HG02610 (cell line): ENCODE results near the gene DIPK1B.

Experiments used
- ATAC-seq: cut with Tn5 transposase; IDR thresholded peaks from one replicate; pipeline ENCODE4 v1.9.1; 2021; ENCODE audit warnings: mild to moderate bottlenecking, moderate library complexity; ENCODE audit not compliant: unreplicated experiment

The DIPK1B gene

GRCh38 chr9:136673088-136673974 is 39.0 kb upstream of the DIPK1B start:
- no peak for ATAC-seq

- no peak for ATAC-seq
These were observed 38.2 kb upstream of the DIPK1B start for GRCh38 chr9:136673975-136674785.

- ATAC-seq = no peak
These were observed 37.5 kb upstream of the DIPK1B start for GRCh38 chr9:136674786-136675349.

DNA sequence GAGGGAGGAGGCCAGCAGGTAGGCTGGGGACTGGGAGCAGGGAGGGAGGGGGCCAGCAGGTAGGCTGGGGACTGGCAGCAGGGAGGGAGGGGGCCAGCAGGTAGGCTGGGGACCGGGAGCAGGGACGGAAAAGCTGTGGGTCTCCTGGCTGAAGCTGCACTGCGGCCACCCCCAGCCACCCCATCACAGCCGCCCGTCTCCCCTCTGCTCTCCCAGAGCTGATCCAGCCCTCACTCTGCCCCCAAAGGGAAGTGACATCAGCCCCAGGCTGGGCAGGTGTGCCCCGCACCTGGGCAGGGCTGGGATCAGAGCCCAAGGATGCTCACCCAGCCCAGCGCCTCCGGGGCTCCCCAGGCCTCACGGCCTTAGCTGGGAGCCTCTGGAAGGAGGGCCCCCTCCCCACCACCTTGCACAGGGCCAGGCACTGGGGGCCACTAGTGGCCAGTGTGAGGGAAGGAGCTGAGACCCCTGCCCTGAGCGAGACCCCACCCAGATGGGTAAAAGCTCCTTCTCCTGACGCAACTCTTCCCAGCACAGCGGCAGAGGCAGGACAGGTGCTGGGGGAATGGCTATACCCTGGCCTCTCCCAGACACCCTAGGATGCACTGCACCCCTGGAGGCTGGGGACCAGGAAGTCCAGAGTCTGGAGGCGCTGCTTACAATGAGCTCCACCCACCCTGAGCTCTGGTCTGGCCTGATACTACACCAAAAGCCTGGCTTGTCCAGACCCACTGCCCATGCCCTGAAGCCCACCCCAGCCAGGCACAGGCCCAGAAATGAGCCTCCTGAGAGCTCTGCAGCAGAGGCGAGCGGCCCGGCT is 36.7 kb upstream of the DIPK1B start:
- ATAC-seq = no peak

GRCh38 chr9:136676297-136676794 is 36.0 kb upstream of the DIPK1B start:
- ATAC-seq = no peak

- no peak for ATAC-seq
These were observed 35.3 kb upstream of the DIPK1B start for GRCh38 chr9:136676920-136677686.

GRCh38 chr9:136678034-136678433 is 34.3 kb upstream of the DIPK1B start:
- ATAC-seq = no peak

- ATAC-seq = no peak
These were observed 33.7 kb upstream of the DIPK1B start for GRCh38 chr9:136678624-136679023.

GRCh38 chr9:136679431-136679941 is 32.9 kb upstream of the DIPK1B start:
- no peak for ATAC-seq

DNA sequence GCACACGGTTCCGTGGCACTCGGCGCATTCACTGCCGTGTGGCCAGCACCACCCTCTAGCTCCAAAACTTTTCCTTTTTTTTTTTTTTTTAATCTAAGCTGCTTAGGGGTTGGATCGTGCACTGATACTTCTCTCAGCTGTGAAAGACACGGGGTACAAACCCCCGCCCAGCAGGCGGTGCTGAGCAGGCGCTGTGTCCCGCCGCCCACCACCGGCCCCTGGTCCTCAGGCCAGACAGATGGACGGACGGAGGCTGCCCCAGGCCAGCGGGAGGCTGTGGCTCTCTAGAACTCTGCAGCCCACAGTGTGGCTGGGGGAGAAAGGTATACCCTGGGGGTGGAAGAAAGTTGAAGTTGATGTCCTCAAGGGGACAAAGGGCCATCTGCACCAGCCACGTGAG is 31.3 kb upstream of the DIPK1B start:
- no peak for ATAC-seq

- no peak for ATAC-seq
These were observed 30.2 kb upstream of the DIPK1B start for GRCh38 chr9:136681945-136682699.

- no peak for ATAC-seq
These were observed 29.7 kb upstream of the DIPK1B start for GRCh38 chr9:136682710-136683109.

DNA sequence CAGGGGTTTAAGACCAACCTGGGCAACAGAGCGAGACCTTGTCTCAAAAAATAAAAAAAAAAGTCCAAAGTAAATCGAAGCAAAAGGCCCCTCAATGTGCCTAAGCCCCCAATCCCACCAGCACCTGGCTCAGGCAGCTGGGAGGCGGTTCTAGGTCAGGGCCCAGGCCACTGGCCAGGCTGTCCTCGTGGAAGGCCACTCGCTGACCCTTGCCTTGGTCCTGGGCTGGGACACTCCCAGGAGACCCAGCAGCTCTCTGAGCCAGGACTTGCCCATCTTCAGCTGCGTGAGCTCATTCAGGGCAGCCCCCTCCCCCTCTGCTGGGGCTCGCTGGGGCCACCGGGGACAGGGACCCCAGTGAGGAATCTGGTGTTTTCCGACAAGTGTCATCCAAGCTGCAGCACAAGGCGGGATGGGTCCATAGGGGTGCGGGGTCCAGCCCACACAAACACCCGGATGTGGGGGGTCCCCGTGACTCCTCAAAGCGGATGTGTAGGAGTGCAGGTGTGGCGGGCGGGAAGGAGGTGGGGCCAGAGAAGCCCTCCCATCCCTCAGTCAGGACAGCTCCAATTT is 29.1 kb upstream of the DIPK1B start:
- ATAC-seq = no peak

DNA sequence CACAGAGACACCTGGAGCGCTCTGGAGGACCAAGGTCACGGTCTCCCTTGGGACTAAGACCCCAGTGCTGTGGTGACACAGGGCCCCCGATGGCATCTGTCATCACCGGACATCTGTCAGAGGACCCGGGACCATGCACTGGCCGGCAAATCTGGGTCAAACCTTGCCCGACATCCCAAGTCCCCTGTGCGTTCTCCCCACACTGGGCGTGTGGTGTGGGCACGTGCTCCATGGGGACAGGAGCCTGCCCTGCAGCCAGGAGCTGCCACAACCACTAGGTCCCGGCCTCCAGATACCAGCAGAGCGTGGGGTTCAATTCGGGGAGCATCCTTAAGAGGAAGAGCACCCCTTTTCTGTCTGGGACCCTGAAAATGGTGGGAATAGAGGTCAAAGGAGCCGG is 28.6 kb upstream of the DIPK1B start:
- no peak for ATAC-seq

- no peak for ATAC-seq
These were observed 28.0 kb upstream of the DIPK1B start for GRCh38 chr9:136684339-136684738.

DNA sequence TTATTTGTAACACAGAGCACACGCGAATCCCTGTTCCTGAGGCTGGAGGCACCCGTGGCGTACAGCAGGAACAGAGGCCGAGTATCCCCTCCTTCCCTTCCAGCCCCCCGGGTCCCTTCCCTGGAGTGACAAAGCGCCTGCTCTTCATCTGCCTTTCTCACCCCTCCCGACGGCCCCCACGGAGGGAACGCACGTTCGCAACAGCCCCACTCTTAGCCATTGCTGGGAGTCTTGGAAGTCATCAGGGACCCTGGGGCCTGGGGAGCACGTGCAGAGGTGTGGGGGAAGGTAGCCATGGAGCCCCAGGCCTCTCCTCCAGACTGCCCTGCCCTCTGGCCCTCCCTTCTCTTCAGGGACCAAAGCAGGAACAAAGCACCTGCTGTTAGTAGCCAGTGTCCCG is 27.6 kb upstream of the DIPK1B start:
- ATAC-seq = no peak

DNA sequence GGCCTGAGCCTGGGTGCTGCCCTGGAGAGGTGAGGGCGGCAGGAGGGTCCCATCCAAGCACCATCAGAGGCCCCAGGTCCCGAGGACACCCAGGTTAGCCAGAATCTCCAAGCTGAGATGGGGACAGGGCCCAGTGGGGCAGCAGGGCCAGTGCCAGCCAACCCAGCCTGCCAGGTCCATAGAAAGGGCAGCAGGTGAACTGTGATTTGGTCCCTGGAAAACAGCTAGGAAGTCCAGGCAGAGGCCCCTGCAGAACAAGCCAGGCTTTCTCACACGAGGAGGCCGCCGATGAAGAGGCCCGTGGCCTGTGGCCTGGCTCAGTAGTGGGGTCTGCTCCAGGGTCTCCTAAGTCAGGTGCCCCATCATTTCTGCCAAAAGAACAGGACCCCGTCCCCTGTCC is 27.2 kb upstream of the DIPK1B start:
- ATAC-seq = no peak

GRCh38 chr9:136685790-136686533 is 26.4 kb upstream of the DIPK1B start:
- ATAC-seq = no peak
